Breast epithelium (tissue), 4 donors: ENCODE results near the gene MEX3D. TPM values are rescaled to one million over a fixed set of nuclear protein-coding genes. Genes with fewer than 3 reads are reported as not detected.
A peak's percentile ranks its signal among the peaks of the same experiment; 100 is the strongest.

Source experiments
- DNase-seq, 2 donors: peaks; one replicate each; pipeline ENCODE4 v3.0.0-alpha.2; 2019; ENCODE audit warnings: low spot score in 2 of 2
- H3K27ac ChIP-seq, 2 donors: fragments of 200-600 bp; sonication (generic) in 1 of 2; one replicate each; pipeline ENCODE4 v1.5.1; 2016 to 2019; ENCODE audit warnings: mild to moderate bottlenecking in 1 of 2
- H3K27me3 ChIP-seq, 2 donors: fragments of 200-600 bp; sonication (generic) in 1 of 2; one replicate each; pipeline versions ENCODE4 v1.5.1 to v1.6.0; 2017 to 2019; ENCODE audit warnings: control low read depth in 1 of 2, mild to moderate bottlenecking in 1 of 2
- H3K36me3 ChIP-seq: fragments of 200-600 bp; one replicate; pipeline ENCODE4 v1.5.1; 2019
- H3K4me1 ChIP-seq, 2 donors: fragments of 200-600 bp; sonication (generic); one replicate each; pipeline ENCODE4 v1.5.1; 2016 to 2019; ENCODE audit warnings: control low read depth in 1 of 2
- H3K4me3 ChIP-seq, 3 donors: fragments of 200-600 bp; sonication (generic); 1 replicate in 2 of 3; 2 replicates in 1 of 3; pipeline ENCODE4 v1.5.1; 2016 to 2019; ENCODE audit warnings: mild to moderate bottlenecking in 3 of 3, moderate library complexity in 2 of 3
- H3K9me3 ChIP-seq, 2 donors: fragments of 200-600 bp; sonication (generic) in 1 of 2; one replicate each; pipeline ENCODE4 v1.5.1; 2016 to 2019; ENCODE audit warnings: control low read depth in 1 of 2
- POLR2A ChIP-seq: fragments of 450-650 bp; IDR thresholded peaks from one replicate; pipeline ENCODE4 v1.6.1; 2016; ENCODE audit warnings: antibody characterized with exemption, mild to moderate bottlenecking, moderate library complexity
- POLR2AphosphoS5 ChIP-seq, 3 donors: sonication (generic); formaldehyde crosslinking; IDR thresholded peaks; one replicate each; pipeline ENCODE4 v1.6.1; 2017; ENCODE audit warnings: antibody characterized with exemption in 3 of 3
- intact Hi-C: fragments of 100-400 bp; cut with DNase I; formaldehyde crosslinking; loops from one replicate; pipeline ENCODE4 v1.15.1; 2023; ENCODE audit warnings: low total_unique reads
- total RNA-seq, 3 donors: library from RNA; depleted of rRNA; stranded (reverse); fragments of >200 nt; gene quantifications; one replicate each; pipeline ENCODE4 v1.1.0, GENCODE V29; 2016
- TF ChIP-seq, protein P1 (sequence below), 3 donors: fragments of 450-650 bp; IDR thresholded peaks; one replicate each; pipeline ENCODE4 v1.5.1; 2016 to 2017; ENCODE audit warnings: antibody characterized with exemption in 3 of 3, mild to moderate bottlenecking in 3 of 3, moderate library complexity in 3 of 3

MEX3D gene
- total RNA-seq, 3 donors from 2014 or later = 12.5 to 14.3 (median 12.6) TPM

DNA sequence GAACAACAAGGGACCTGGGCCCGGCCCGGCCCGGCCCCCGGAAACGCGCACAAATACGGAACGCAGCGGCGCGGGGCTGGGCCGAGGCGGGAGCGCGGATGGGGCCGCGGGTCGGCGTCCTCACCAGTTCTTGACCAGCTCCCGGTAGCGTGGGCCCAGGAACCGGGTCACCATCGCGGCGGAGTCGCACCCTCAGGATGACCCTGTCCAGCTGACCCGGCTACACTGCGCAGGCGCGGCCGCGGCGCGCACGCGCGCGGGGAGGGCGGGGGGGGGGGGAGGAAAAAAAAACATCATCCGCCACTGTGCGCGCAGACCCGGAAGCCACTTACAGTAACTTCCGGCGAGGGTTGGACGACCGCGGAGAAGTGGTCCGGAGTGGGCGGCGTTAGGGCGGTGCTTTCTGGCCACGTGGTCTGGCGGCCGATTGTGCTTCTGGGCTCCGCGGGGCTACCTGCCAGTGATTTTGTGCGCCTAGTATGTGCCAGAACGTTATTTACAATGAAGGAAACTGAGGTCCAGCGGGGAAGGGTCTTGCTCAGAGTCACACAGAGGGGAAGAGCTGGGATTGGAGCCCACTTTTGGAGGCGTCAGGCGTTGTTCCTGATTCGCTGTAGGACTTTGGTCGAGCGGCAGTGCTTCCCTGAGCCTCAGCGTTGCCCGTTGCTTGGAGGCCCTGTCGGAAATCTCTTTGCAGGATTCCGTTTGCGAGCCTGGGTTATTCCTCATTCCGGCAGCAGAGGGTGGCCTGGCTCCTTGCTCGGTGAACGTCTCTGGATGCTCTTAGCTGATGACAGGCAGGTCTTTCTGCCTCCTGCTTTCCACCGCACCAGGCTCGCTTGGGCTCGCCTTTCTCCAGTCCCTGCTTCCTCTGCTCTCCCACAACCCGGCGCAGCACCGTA is 37.4 kb upstream of the MEX3D start, which contains the start of gene UQCR11:
Gene UQCR11 (minus strand): TSS at position 227 of the 902 bp plus-strand sequence. CDS start 53 bp downstream, at position 174.
- TF ChIP-seq POLR2AphosphoS5 (IDR thresholded peaks at IDR 0.05) = peak in 2 of 3 donors; percentile 57 to 62
- TF ChIP-seq POLR2A = no peak
- TF ChIP-seq, protein P1, sequence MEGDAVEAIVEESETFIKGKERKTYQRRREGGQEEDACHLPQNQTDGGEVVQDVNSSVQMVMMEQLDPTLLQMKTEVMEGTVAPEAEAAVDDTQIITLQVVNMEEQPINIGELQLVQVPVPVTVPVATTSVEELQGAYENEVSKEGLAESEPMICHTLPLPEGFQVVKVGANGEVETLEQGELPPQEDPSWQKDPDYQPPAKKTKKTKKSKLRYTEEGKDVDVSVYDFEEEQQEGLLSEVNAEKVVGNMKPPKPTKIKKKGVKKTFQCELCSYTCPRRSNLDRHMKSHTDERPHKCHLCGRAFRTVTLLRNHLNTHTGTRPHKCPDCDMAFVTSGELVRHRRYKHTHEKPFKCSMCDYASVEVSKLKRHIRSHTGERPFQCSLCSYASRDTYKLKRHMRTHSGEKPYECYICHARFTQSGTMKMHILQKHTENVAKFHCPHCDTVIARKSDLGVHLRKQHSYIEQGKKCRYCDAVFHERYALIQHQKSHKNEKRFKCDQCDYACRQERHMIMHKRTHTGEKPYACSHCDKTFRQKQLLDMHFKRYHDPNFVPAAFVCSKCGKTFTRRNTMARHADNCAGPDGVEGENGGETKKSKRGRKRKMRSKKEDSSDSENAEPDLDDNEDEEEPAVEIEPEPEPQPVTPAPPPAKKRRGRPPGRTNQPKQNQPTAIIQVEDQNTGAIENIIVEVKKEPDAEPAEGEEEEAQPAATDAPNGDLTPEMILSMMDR (IDR thresholded peaks at IDR 0.05) = peak; percentile 26 to 75 (median 73)
- Histone ChIP-seq H3K9me3 (no peaks in the 10 kb centered on the region), H3K4me1 (peaks cover 0 to 17% of the 10 kb centered on the region in 2 donors), H3K27ac (peak within 1 kb of the TSS; percentile 89 to 91), H3K27me3 (no peaks in the 10 kb centered on the region), H3K4me3 (peak within 1 kb of the TSS; percentile 84 to 96 (median 92)), H3K36me3 (no peaks in the 10 kb centered on the region)
- intact Hi-C loops = no loop called here
- peak; percentile 92 to 93 for DNase-seq

DNA sequence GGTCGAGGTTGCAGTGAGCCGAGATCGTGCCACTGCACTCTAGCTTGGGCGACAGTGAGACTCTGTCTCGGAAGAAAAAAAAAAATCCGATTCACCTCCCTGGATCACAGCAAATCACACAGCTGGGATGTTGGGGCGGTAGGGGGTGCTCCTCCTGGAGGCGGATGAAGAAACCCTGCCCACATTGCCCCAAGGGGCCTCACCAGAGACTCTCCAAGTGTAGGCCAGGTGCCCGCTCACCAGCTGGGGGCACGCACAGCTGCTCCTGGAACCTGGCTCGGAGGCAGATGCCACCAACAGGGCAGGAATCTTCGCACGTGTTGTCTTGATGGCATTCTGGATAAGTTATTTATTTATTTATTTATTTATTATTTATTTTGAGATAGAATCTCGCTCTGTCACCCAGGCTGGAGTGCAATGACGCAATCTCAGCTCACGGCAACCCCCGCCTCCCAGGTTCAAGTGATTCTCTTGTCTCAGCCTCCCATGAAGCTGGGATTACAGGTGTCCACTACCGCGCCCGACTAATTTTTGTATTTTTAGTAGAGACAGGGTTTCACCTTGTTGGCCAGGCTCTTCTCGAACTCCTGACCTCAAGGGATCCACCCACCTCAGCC is 34.1 kb upstream of the MEX3D start:
- intact Hi-C loops = no loop called here
- no peak for DNase-seq

DNA sequence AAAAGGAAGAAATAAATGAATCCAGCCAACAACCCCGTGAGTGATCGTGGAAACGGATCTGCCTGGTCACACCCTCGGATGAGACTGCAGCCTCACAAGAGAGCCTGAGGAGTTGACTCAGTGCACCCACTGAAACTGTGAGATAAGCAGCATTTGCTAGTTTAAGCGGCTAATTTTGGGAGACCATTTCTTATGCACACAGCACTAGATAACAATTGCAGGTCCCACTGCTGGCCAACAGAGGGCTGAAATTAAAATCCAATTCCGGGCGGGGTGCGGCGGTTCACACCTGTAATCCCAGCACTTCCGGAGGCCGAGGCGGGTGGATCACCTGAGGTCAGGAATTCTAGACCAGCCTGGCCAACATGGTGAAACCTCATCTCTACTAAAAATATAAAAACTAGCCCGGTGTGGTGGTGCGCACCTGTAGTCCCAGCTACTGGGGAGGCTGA is 33.5 kb upstream of the MEX3D start:
- TF ChIP-seq, protein P1 (IDR thresholded peaks at IDR 0.05) = no peak
- no peaks in the 10 kb centered on the region for H3K9me3 ChIP-seq
- H3K4me1 ChIP-seq = peaks cover 0 to 17% of the 10 kb centered on the region in 2 donors
- DNase-seq = no peak
- H3K27ac ChIP-seq = no peak overlapping the region
- peaks cover 9% of the 10 kb centered on the region for H3K36me3 ChIP-seq
- H3K4me3 ChIP-seq = no peak overlapping the region
- no peaks in the 10 kb centered on the region for H3K27me3 ChIP-seq
- intact Hi-C loops = no loop called here

More for the DNA sequence above, 34.1 kb upstream of the MEX3D start:
- H3K36me3 ChIP-seq = peaks cover 8% of the 10 kb centered on the region
- no peak overlapping the region for H3K4me3 ChIP-seq
- no peaks in the 10 kb centered on the region for H3K9me3 ChIP-seq
- peaks cover 0 to 17% of the 10 kb centered on the region in 2 donors for H3K4me1 ChIP-seq
- H3K27ac ChIP-seq = no peak overlapping the region
- TF ChIP-seq POLR2A = no peak
- no peak for TF ChIP-seq POLR2AphosphoS5 (IDR thresholded peaks at IDR 0.05)
- TF ChIP-seq, protein P1 (IDR thresholded peaks at IDR 0.05) = no peak
- no peaks in the 10 kb centered on the region for H3K27me3 ChIP-seq

DNA sequence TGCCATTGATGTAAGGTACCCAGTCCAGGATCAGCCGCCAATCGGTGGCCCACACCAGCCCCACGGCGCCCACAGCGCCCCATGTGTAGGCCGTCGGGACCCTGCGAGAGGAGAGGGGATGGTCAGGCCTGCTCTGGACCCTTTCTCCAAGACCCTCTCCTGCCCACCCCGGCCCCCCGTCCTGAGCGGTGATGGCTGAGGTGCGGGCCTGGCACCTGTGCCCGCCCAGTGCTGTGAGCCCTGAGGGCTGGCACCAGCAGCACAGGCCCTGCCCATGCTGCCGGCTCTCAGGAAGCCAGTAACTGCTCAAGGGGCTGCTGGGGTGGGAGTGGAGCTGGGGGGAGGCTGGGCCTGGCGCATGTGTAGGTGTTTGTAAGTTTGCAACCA is 31.3 kb upstream of the MEX3D start:
- Histone ChIP-seq H3K27me3 (no peaks in the 10 kb centered on the region), H3K9me3 (no peaks in the 10 kb centered on the region), H3K4me3 (no peak overlapping the region), H3K27ac (no peak overlapping the region), H3K4me1 (peaks cover 0 to 11% of the 10 kb centered on the region in 2 donors), H3K36me3 (peaks cover 9% of the 10 kb centered on the region)
- intact Hi-C loops = no loop called here
- TF ChIP-seq POLR2A (no peak), POLR2AphosphoS5 (IDR thresholded peaks at IDR 0.05) (no peak)
- TF ChIP-seq, protein P1 (IDR thresholded peaks at IDR 0.05) = no peak
- no peak for DNase-seq
